Stimulated activated CD4-positive, alpha-beta T cell treated with anti-CD3 and anti-CD28 coated beads, Interleukin-1b, Interleukin-23, amount 100 ng/mL, for 1 hour (primary cell): ENCODE data around the gene DDX3X.
A peak's percentile ranks its signal among the peaks of the same experiment; 100 is the strongest.
"Not testable (repeated sequence)": the region's sequence is repeated elsewhere in the genome, so short reads cannot be mapped to it uniquely, and the experiment has no call there.

Experiments
- DNase-seq, 2 donors: peaks; one replicate each; pipeline ENCODE4 v3.0.0-alpha.2; 2020; ENCODE audit warnings: low read depth in 2 of 2

DDX3X gene

DNA sequence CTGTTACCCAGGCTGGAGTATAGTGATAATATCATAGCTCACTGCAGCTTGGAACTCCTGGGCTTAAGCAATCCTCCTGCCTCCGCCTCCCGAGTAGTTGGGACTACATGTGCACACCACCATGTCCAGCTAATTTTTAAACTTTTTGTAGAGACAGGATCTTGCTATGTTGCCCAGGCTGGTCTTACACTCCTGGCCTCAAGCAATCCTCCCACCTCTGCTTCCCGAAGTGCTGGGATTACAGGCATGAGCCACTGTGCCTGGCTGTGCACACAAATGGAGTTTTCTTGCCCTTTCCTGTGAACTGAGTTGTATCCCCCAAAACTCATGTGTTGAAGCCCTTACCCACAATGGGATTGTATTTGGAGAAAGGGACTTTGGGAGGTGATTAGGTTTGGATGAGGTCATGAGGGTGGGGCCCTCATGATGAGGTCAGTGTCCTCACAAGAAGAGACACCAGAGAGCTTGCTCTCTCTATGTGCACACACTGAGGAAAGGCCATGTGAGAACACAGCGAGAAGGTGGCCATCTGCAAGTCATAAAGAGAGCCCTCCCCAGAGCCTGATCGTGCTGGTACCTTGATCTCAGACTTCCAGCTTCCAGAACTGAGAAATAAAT, 40.1 kb downstream of the DDX3X start:
- DNase-seq: no peak

DNA sequence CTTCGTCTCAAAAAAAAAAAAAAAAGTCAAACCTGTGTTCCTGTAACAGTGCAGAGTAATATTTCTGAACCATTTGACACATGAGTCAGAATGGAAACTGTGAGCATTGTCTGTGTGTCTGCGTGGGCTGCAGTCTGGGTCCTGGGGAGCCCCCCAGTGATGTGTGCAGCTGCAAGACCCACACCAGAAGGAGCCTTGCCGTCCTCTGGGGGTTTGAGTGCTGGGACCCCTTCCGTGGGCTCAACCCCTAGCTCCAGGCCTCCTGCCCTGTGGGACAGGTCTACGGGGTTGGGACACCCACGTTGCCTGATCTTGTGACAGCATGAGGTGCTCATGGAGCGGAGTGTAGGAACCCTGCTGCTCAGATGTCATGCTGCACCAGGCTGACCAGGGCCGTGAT, 43.7 kb downstream of the DDX3X start:
- no peak for DNase-seq

DNA sequence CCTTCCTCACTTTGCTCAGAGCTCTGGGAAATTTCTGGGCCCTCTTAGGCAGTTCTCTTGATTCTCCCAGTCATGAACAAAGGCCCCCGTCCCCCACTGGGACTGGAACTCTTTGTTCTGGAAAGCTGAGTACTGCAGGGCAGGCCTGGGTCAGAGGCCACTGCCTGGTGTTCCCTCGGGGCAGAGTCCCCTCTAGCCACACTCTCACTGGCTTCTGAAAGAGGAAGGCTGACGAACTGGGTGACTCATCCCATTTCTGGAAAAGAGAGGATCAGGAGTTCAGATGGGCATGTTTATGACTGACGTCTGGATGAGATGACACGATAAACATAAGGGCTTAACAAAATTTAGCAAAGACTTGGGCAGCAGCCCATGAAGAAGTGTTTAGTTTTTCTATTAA, 47.7 kb downstream of the DDX3X start:
- no peak for DNase-seq

DNA sequence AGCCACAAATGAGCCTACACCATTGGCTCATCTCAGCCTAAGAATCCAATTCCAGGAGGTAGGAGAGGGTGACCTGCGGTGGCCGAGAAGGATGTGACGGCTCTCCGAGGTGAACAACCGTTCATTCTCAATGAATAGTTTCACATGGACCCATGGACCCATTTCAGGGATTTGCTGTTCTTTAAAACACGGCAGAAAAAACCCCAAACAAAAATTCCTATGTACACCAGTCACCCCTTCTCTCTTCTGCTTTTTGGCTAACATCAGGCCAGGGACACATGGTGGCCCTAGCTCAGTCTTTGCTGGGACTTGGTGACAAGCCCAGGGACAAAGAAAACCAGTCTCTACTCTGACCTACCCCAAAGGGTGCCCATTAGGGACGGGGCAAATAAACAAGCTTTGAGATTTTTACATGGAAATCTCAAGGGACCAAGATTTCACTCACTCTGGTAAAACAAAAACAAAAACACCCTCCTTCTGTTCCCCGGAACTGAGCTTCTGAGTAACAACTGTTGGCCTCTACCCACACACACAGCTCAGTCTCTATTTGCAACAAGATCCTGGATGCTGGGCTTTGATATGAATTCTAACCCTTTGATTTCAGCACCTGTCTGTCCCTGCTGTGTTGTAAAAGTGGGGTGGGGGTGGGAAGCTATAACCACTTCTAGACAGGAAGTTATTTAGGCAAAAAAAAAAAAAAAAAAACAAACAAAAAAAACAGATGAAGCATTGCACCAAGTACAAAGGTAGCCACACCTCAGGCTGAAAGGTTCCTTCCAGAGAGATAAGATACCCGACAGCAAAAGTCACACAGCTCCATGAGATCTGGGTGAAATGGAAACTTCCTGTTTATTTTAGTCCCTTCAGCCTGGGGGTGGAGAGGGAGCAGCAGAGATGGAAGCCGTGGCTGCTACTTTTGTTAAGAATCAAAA, 49.0 kb downstream of the DDX3X start:
- DNase-seq: no peak

DNA sequence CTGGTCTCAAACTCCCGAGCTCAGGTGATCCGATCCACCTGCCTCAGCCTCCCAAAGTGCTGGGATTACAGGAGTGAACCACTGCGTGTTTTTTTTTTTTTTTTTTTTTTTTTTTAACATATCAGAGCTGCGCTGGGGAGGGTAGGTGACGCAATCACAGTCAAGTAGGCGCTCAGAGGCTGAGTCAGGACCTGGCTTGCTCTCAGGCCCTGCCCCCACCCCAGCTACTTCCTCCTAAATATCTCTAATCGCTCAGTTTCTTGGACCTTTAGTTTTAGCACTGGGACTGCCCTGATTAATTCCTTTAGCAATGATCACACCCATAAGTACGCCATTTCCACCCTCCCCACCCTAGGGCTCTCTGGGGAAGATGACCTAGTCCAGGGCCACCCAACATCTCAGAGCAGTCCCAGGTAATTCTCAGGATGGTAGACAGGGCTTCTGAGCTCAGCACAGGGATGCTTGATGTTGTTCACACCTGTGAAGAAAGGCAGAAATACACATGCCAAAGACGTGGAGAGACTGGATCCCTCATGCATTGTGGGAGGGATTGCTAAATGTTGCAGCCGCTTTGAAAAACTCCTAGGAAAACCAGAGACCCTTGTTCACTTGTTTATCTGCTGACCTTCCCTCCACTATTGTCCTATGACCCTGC, 50.2 kb downstream of the DDX3X start:
- DNase-seq: peak in 1 of 2 donors; percentile 24

DNA sequence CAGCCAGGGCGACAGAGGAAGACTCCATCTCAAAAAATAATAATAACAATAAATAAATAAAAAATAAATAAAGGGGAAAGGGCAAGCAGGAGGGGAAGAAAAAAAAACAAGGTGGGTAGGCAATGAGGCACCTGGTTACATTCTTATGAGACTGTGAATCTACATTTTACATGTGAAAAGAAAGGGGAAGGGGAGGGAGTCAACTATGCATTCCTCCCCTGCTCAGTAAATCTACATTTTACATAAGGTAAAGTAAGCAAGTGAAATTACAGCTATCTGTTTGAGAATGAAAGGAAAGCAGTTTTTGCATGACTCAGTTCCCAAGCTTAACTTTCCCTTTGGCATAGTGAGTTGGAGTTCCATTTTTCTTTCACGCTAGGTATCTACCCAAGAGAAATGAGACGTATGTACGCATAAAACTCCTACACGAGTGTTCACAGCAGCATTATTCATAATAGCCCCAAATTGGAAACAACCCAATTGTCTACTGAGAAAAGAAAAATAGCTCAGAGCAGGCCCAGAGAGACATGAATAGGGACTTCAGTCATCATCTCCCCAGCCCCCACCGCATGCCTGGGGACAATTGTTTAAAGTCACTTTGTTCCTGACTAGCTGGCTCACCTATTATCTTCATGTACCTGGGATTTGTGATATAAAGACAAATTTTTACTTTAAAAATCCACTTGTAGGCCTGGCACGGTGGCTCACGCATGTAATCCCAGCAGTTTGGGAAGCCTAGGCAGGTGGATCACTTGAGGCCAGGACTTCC, 52.4 kb downstream of the DDX3X start:
- no peak for DNase-seq

DNA sequence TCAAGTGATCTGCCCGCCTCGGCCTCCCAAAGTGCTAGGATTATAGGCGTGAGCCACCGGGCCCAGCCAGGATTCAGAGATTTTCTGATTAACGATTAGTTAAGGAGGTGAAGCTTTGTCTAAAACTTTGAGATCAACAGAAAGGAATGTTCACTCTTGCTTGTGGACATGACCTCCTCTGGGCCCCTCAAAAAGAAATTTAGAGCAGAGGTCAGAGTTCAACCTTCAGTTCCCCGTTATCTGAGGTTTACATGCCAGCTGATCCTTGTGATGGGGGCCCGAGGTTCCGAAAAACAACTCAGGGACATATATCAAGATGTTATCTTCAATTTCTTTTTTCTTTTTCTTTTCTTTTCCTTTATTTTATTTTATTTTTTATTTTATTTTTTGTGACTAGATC, 54.6 kb downstream of the DDX3X start:
- DNase-seq: no peak

DNA sequence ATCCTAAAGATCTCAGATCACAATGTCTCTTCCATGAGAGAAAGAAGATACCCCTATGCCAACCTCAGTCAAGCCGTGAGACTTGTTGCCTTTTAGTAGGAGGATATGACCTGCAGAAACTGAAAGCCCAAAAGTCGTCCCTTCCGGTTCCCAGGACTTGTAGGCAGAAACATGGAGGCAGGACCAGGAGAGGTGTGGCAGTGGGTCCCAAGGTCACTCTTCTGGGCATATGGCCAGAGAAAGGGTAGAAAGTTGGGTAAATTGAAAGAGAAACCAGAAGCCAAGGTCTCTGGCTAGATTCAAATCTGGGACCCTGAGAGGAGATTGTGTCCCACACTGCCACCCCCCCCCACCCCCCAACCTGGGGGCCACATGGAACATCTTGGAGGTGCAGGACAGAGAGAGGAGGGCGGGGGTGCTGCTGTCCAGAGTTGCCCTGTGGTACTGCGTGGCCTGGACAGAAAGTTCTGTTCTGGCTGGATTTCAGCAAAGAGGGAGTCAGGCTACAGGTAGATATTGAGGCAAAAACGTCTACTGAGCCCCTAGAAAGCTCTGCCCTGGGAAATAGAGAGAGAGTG, 55.4 kb downstream of the DDX3X start:
- no peak for DNase-seq

DNA sequence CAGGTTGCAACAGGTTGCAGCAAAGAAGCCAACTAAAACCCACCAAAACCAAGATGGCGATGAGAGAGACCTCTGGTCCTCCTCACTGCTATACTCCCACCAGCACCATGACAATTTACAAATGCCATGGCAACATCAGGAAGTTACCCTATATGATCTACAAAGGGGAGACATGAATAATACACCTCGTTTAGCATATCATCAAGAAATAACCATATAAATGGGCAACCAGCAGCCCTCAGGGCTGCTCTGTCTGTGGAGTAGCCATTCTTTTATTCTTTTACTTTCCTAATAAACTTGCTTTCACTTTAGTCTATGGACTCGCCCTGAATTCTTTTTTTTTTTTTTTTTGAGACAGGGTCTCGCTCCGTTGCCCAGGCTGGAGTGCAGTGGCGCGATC, 56.6 kb downstream of the DDX3X start:
- DNase-seq: not testable (repeated sequence)

DNA sequence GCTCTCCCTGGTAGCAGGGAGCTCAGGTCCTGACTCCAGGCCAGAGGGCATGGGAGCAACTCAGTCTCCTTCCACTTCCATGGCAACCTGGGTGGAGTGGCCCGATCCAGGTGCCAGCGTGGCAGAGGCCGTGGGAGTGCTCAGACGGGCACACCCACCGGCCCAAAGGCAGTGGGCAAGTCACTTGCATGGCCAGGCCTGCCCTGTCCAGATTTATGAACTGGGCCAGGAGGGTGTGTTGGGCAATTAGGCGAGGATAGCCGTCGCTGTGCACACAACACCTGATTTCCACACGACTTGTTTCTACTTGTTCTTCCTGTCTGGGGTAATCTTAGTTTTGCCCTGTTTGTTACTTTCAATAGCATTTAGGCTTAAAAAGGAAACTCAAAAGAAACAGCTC, 57.6 kb downstream of the DDX3X start:
- no peak for DNase-seq

DNA sequence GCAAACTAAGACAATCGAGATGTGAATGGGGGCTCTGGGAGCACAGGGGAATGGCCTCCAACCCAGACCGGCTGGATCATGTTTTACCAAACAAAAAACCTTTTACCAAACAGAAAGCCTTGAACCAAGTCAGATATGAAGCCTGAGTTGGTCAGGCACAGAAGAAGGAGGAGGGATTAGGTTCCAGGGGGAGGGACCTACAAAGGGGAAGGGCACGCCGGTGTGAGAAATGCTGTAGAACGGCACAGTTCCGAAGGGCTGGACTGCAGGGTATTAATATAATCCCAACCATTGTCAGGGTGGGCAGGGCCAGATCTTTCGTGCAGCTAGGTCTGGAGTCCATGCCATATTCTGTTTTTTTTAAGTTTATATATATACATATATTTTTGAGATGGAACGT, 60.3 kb downstream of the DDX3X start:
- DNase-seq: no peak

DNA sequence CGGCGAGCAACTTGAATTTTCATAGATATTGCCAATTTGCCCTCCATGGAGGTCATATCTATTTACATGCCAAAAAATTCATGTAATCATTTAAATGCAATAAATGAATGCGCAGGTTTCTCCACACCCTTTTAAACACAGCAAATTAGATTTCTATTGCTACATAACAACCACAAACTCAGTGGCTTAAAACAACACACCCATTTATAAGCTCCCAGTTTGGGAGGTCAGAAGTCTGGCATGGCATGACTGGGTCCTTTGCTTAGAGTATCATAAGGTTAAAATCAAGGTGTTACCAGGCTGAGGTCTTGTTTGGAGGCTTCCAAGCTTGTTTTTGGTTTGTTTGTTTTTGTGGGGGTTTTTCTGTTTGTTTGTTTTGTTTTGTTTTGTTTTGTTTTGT, 63.3 kb downstream of the DDX3X start:
- no peak for DNase-seq

DNA sequence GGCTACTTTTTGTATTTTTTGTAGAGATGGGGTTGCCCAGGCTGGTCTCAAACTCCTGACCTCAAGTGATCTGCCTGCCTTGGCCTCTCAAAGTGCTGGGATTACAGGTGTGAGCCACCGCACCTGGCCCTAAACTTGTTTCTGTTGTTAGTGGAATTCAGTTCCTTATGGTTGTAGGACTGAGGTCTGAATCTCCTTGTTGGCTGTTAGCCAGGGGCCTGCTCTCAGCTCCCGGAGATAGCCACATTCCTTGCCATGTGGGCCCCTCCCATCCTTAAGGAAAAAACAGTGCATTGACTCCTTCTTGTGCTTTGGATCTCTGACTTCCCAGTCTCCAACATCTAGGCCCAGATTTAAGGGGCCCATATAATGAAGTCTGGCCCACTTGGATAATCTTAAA, 63.8 kb downstream of the DDX3X start:
- no peak for DNase-seq

DNA sequence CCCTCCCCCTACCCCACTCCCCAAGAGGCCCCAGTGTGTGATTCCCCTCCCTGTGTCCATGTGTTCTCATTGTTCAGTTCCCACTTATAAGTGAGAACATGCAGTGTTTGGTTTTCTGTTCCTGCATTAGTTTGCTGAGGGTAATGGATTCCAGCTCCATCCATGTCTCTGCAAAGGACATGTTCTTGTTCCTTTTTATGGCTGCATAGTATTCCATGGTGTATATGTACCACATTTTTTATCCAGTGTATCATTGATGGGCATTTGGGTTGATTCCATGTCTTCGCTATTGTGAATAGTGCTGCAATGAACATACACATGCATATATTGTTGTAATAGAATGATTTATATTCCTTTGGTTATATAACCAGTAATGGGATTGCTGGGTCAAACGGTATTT, 68.6 kb downstream of the DDX3X start:
- not testable (repeated sequence) for DNase-seq

DNA sequence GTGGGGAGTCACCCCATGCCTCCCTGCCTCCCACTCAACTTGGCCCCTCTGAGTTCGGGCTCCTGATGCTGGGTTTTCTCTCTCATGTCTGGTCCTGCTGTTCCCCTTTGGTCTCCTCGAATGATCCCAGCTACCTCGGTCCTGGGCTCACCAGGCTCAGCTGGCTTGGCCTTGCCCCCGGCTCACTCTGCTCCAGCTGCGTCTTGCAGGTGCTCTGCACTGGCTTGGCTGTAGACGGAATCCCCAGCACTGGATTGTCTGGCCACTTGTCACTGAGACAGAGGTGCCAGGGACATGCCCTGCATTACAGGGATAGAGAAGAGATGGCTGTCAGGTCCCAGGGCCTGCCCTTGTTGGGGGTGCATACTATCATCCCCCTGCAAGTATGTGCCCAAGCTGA, 71.6 kb downstream of the DDX3X start:
- no peak for DNase-seq

DNA sequence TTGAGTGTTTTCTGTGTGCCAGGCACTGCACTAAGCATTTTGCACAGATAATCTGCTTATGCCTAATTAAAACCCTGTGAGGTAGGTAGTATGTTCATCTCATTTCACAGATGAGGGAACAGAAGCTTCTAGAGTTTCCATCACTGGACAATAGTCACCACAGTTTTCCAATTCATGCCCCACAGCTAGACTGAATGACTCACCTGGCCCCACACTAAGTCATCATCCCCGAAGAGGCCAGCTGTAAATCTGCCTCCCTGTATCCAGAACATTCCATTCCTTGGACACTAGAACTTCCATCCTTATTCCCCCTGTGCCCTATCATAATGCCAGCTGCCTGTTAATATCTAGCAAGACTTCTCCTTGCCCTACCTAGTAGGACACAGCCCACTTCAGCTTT, 72.2 kb downstream of the DDX3X start:
- DNase-seq: no peak

DNA sequence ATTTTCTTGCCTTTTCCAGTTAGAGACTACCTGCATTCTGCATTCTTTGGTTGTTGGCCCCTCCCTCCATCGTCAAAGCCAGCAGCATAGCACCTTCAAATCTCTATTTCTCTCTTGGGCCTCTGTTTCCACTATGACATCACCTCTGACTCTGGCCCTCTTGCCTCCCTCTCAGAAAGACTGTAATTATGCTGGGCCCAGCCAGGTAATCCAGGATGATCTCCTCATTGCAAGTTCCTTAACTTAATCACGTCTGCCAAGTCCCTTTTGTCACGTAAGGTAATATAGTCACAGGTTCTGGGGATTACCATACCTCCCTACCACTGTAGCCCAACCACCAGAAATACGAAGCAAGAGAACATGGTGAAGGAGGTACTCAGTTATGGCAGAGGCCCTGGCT, 73.9 kb downstream of the DDX3X start:
- DNase-seq: no peak

DNA sequence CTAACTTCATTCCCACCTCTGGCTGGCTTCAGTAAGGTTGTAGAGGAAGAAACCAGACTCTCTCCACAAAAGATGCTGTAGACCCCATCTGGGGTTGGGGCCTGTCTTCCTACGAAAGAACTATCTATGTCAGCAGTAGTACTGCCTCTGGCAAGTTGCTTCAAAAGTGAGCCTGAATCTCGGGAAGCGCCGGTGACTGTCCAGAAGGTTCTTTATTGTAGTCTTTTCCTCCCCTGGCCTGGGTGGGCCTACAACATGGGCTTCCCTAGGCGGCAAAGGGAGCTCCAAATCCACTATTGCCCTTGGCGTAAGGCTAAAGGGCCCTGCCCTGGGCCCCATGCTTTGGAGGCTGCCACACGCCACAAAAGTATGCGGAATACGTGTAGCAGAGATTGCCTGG, 74.6 kb downstream of the DDX3X start:
- no peak for DNase-seq

DNA sequence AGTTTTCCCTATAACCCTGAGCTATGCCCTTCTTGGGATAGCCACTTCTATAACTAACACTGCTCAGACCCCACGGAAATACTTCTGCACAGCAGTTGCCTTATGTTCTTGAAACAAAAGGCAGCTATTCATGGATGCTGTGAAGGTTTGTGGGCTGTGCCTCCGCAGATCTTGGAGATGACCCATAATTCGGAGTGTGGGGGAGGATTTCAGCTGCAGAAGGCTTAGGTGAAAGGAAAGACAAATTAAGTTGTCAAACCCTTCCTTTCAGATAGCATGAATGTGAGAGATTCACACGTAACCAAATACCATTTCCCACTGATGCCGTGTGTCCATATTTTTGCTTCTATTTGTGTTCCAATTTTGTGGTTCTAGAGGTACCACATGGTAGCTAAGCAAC, 75.0 kb downstream of the DDX3X start:
- DNase-seq: no peak

DNA sequence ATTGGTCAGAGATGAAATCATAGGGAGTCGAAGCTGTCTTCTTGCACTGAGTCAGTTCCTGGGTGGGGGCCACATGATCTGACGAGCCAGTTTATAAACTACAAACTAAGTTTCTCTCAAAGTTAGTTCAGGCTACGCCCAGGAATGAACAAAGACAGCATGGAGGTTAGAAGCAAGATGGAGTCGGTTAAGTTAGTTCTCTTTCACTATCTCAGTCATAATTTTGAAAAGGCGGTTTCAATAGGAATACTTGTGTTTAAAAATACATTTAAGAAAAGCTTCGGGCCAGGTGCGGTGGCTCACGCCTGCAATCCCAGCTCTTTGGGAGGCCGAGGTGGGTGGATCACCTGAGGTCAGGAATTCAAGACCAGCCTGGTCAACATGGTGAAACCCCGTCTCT, 77.3 kb downstream of the DDX3X start:
- not testable (repeated sequence) for DNase-seq

DNA sequence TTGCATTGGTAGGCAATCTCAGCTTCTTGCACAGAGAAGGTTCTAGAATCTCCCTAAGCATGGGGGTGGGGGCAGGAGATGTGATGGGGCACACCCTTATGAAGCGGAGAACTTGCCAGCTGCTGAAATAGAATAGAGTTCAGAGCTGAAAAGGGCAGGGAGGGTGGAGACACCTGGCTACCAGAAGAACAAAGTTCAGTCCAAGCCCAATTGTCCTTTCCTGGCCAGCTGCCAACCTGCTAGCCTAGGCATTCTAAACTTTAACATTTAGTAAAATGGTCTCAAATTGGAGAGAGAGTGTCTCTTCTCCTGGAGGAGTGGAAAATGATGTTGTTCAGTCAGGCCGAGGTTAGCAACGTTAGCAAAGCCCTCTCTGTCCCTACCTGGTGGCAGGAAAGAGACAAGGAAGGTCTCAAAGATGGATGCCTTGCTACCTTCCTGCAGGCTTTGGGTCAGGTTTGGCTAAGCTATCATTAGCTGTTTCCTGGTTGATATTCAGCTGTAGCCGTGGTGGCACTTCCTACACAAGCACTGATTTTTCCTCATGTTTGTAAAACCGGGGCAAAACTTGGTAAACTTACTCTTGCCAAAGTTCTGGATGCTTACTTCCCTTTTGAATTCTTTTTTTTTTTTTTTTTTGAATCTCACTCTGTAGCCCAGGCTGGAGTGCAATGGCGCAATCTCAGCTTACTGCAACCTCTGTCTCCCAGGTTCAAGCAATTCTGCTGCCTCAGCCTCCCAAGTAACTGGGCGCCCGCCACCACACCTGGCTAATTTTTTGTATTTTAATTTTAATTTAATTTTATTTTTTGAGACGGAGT, 78.5 kb downstream of the DDX3X start:
- DNase-seq: no peak
